Activated naive CD8-positive, alpha-beta T cell treated with anti-CD3 and anti-CD28 coated beads, Interleukin-2, amount 50 U/mL, for 16 hours (primary cell): ENCODE results near the gene FRMPD4.
"Not testable (repeated sequence)": the region's sequence is repeated elsewhere in the genome, so short reads cannot be mapped to it uniquely, and the experiment has no call there.

Source experiments
- DNase-seq: peaks from one replicate; pipeline ENCODE4 v3.0.0-alpha.2; 2020; ENCODE audit warnings: low read depth, low spot score

FRMPD4 gene

DNA sequence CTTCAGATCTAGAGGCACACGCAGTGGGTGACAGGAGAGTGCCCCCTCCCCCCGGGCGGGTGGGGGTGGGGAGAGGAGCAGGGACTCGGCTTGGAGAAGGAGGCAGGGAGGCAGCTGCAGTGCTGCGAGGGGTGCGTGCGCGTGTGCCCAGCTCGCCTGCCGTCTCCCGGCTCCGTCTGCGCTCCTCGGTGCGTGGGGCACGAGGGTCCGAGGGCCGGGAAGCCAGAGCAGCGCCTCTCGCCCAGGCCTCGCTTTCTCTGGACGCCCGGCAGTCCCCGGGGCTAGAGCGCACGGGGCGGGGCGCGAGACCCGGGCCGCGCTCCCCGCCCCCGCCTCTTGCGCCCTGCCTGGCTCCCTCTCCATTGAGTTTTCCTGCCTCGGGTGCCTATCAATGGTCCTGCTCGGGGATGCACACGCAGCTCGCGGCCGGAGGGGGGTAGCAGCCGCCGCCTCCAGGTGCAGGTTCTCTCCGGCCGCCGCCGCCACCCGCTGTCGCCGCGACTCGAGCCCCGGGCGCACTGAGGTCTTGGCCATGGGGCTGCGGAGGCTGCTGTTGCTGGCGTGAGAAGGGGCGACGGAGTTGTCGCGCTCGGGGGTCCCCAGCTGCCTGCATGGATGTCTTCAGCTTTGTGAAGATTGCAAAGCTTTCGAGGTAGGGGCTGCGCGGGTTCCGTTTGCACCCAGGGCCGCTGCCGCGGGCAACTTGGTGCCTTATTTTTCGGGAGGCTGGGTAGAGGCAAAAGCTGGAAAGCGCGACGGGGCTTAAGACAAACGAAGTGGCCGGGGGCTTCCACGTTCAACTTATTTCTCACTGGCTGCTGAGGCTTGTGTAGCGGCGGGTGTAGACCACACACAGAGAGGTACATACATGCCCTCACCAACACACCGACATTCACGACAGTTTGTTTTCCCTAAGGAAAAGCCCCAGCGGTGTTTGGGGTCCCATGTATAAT lies at the start of gene FRMPD4:
FRMPD4 (plus strand) TSS at position 113 of the 953 bp plus-strand sequence; CDS start at position 612, 499 bp downstream.
- DNase-seq: no peak

DNA sequence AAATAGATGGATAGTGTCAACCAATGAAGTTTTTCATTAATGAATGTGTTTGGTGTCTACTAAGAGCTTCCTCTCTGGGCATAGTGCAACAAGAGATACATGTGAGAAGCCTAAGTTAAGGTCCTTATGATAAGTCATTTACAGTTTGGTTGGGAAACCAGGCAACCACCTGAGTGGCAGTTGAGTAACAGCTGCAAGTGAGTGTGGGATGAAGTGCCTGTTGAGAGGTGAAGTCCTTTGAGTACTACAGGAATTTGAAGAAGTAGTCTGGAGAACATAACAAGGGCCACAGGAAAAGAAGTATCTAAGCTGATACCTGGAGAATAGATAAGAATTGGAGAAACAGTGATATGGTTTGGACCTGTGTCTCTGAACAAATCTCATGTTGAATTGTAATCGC lies 48.5 kb upstream of the FRMPD4 start:
- DNase-seq: no peak

DNA sequence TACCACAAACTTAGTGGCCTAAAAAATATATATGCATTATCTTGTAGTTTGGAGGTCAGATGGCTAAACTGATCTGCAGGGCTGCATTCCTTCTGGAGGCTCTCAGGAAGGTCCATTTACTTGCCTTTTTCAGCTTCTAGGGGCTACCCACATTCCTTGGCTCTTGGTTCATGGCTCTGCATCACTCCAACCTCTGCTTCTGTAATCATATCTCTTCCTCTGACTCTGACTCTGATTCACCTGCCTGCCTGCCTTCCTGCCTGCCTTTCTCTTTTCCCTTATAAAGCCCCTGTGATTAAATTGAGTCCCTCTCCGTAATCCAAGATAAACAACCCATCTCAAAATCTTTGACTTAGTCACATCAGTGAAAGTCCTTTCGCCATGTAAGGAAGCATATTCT lies 25.0 kb upstream of the FRMPD4 start:
- DNase-seq: no peak

- no peak for DNase-seq
These were observed 22.9 kb upstream of the FRMPD4 start for GRCh38 chrX:12115377-12115776.

GRCh38 chrX:12118134-12118533 lies 20.1 kb upstream of the FRMPD4 start:
- no peak for DNase-seq

DNA sequence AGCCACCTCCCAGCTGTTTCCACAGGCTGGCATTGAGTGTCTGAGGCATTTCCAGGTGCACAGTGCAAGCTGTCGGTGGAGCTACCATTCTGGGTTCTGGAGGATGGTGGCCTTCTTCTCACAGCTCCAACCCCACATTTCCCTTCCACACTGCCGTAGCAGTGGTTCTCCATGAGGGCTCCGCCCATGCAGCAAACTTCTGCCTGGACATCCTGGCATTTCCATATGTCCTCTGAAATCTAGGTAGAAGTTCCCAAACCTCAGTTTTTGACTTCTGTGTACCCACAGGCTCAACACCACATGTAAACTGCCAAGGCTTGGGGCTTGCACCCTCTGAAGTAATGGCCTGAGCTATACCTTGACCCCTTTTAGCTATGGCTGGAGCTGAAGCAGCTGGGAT lies 10.3 kb upstream of the FRMPD4 start:
- DNase-seq: no peak

- no peak for DNase-seq
These were observed 317 bp upstream of the FRMPD4 start for GRCh38 chrX:12137951-12138360.

GRCh38 chrX:12139934-12140611 lies 1.8 kb downstream of the FRMPD4 start:
- no peak for DNase-seq

DNA sequence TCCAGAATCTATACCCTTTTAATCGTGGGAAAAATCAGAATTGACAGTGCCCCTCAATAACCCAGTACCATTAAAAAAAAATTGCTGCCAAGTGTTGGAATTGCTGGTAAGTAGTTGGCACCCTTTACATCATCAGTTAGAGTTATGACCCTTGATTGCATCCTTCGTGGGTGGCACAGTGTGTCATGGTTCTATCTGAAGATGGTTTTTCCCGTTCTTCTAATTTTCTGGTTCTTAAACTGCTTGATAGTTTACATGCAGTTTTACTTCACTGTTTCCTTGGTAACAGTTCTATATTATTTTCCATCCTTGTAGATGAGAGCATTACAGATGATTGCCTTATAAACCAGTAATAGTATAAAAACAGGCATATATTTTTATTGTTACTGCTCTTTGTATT lies 3.2 kb downstream of the FRMPD4 start:
- DNase-seq: no peak

DNA sequence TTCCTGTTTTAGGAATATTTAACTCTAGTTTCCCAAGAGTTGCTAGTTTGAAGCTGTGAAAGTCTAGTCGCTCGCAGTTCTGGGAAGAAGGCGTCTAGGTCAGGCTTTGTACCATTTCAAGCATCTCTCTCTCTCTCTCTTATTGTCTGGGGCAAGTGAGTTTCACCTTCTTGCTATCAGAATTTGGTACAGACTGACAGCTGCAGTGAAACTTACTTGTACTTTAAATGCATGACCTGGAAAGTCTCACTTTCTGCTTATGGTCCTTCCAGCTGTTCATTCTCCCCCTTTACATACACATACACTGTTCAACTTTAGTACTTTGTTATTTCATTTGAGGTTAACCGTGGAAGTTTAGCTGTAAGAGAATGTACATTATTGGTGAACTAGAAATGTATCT lies 4.4 kb downstream of the FRMPD4 start:
- DNase-seq: no peak

GRCh38 chrX:12145402-12145801 lies 7.1 kb downstream of the FRMPD4 start:
- DNase-seq: no peak

- no peak for DNase-seq
These were observed 11.6 kb downstream of the FRMPD4 start for GRCh38 chrX:12149670-12150407.

DNA sequence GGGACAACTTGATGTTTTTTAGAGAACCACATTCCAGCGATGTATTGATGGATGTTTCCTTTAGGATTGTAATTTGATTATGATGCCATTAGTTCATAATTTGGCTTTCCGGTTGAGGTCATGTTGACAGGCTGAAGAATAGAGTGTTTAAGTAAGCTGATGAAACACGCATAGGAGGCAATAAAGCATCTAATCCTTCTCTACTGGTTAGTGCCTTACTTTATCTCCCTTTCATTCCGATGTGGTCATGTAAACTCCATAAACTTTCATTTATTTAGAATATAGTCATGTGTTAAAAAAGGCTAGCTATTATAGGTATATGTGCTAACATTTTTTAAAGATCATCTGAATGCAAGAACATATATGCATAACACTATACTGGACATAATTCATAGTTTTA lies 15.0 kb downstream of the FRMPD4 start:
- no peak for DNase-seq

- no peak for DNase-seq
These were observed 15.5 kb downstream of the FRMPD4 start for GRCh38 chrX:12153741-12154140.

DNA sequence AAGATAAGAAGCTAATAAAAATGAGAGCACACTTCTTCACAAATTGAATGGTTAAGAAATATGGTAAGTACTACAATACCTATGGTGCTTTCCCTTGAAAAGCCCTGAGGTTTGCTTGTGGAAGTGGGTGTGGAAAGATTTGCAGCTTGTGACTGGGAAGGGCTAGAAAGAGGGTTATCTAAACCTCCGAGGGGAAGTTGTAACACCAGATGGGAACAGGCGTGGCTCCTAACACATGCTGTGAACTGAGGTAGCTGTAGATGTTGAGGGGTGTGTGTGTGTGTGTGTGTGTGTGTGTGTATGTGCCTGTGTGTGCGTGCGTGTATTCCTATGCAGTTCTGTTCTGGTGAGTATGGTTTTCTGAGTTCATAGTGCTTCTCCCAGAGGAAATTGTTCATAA lies 21.5 kb downstream of the FRMPD4 start:
- DNase-seq: no peak

DNA sequence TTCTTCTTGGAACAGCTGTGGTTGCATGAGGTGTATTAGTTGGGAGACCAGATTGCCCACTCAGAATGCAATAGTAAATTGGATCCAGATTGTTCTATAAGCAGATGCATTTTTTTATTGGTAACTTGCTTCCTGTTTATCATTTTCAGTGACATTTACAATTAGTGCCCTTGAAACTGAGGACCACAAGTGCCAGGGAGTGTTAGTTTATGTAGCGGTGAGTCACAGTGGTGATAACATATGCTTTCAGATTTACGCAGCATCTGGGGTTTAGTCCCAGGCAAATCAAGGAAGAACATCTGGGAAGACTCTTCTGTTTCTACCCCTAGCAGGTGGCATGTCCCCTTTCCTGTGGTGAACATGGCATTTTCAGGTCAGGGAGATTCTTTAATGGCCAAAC lies 24.1 kb downstream of the FRMPD4 start:
- no peak for DNase-seq

DNA sequence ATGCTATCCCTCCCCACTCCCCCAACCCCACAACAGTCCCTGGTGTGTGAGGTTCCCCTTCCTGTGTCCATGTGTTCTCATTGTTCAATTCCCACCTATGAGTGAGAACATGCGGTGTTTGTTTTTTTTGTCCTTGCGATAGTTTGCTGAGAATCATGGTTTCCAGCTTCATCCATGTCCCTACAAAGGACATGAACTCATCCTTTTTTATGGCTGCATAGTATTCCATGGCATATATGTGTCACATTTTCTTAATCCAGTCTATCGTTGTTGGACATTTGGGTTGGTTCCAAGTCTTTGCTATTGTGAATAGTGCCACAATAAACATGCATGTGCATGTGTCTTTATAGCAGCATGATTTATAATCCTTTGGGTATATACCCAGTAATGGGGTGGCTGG lies 25.9 kb downstream of the FRMPD4 start:
- DNase-seq: not testable (repeated sequence)

- DNase-seq: no peak
These were observed 32.5 kb downstream of the FRMPD4 start for GRCh38 chrX:12170755-12171154.

- DNase-seq: no peak
These were observed 36.1 kb downstream of the FRMPD4 start for GRCh38 chrX:12174358-12174757.

DNA sequence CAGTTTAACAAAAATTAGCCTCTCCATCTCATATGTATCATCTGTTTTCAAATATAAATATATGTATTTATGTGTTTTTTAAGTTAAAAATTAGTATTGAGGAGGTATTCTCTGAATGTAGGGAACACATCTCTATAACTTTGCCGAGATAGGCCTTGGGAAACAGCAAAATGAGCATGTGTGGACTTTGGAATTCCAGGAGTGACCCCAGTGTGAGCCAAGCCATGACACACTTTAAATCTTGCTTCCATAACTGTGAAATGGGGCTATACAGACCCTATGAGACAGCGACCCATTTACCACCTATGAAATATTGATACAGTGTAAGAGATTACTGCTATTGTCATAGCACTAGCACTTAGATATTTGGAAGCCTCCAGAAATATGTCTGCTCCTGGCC lies 58.8 kb downstream of the FRMPD4 start:
- DNase-seq: no peak

GRCh38 chrX:12206413-12206812 lies 68.1 kb downstream of the FRMPD4 start:
- DNase-seq: no peak

DNA sequence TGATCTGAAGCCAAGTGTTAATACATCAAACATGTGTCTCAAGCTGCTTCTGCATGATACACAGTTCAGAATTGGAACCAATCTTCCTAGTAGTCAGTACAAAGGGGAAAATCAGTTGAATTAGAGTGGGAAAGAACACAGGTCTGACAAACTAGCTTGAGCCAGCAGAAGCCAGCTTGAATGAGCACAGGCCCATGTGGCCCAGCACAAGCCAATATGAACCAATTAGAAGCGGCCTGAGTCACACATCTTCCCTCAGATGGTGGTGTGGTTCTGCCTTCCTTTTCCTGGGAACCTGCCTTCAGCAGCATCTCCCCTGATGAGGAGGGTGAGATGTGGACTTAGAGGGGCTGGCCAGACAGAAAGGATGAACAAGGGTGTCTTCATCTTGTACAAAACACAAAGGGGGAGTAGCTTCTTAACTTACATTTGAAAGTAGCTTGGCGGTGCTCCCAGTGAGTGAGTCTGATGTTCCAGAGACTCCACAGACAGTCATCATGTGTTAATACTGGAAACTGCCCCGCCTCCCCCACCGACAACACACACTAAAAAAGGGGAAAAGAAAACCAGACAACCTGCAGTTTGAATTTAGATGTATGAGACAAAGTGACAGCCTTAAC lies 72.0 kb downstream of the FRMPD4 start:
- no peak for DNase-seq
